Stimulated activated CD4-positive, alpha-beta T cell treated with anti-CD3 and anti-CD28 coated beads, Interleukin-1b, Interleukin-23, amount 100 ng/mL, for 48 hours (primary cell): Measurements from ENCODE around the gene RFWD3.
A peak's percentile ranks its signal among the peaks of the same experiment; 100 is the strongest.
"Not testable (repeated sequence)": the region's sequence is repeated elsewhere in the genome, so short reads cannot be mapped to it uniquely, and the experiment has no call there.

Experiments used
- DNase-seq: peaks from one replicate; pipeline ENCODE4 v3.0.0-alpha.2; 2020

The RFWD3 gene, protein sequence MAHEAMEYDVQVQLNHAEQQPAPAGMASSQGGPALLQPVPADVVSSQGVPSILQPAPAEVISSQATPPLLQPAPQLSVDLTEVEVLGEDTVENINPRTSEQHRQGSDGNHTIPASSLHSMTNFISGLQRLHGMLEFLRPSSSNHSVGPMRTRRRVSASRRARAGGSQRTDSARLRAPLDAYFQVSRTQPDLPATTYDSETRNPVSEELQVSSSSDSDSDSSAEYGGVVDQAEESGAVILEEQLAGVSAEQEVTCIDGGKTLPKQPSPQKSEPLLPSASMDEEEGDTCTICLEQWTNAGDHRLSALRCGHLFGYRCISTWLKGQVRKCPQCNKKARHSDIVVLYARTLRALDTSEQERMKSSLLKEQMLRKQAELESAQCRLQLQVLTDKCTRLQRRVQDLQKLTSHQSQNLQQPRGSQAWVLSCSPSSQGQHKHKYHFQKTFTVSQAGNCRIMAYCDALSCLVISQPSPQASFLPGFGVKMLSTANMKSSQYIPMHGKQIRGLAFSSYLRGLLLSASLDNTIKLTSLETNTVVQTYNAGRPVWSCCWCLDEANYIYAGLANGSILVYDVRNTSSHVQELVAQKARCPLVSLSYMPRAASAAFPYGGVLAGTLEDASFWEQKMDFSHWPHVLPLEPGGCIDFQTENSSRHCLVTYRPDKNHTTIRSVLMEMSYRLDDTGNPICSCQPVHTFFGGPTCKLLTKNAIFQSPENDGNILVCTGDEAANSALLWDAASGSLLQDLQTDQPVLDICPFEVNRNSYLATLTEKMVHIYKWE

DNA sequence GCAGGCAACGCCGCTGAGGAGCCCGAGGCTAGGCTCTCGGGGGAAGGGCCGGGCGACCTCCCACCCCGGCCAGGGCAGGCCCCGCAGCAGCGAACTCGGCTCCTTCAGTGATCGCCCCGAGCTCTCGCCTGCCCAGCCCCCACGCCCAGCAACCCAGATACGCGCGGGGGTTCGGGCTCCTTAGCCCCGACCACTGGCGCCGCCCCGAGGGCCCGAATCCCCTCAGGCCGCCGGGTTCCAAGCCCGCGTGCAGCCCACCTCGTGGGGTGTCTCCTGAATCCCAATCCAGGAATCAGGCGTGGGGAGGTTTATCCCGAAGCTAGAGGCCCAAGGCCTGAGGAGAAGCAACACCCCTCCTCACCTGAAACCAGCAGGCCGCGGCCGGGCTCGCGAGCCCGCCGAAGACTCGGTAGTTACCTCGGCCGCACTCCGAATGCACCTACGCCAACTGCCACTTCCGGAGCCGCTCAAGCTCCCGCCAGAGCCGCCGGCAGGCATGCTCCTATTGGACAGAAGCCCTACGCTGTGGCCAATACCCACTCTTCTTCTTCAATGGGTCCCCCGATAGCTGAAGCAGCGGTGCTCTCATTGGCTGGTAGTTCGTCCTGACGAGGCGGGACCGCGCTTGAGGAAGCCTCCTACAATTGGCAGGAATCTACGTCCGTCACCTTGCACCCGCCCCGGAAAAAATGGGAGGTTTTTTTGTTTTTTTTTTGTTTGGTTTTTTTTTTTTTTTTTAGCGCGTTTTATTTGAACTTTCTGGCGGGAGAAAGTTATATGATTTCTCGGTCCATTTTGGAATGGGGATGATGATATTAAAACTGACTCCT is at the start of gene RFWD3:
RFWD3 (minus strand) TSS at position 453 of the 830 bp plus-strand sequence. CDS start 5,428 bp downstream, outside the sequence.
- peak; percentile 99 for DNase-seq

DNA sequence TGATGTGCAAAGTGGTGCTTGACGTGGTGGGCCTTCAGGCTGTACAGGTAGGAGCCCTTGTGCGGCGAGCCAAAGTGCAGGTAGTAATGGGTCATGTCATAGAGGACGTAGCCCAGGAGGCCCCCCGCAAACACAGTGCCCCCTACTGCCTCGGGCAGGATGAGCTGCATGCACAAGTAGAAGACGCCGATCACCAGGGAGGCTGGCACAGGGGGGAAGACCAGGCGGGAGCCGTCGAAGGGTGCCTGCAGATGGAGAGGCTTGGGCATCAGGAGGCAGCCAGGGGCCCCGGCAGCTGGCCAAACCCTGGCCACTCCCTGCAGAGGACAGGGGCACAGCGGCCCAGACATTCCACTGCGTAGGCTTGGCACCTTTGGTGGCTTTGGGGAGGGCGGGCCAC is 49.7 kb upstream of the RFWD3 start:
- no peak for DNase-seq

DNA sequence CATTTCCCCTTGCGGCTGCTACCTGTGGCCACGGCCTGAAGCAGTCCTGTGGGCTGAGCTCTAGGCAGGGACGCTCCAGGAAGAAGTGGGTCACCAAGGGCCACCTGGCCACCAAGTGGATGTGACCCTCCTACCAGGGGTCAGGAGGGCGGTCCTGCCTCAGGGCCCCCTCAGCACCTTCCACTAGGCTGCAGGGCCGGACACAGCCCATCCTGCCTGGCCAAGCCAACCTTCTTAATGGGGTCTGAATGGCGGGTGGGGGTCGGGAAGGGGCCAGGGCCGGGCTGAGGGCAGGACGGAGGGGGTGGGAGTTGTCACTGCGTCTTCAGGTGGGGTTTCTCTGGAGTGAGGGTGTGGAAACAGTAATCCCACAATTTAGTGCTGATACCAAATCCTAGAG is 47.2 kb upstream of the RFWD3 start:
- DNase-seq, result no peak

DNA sequence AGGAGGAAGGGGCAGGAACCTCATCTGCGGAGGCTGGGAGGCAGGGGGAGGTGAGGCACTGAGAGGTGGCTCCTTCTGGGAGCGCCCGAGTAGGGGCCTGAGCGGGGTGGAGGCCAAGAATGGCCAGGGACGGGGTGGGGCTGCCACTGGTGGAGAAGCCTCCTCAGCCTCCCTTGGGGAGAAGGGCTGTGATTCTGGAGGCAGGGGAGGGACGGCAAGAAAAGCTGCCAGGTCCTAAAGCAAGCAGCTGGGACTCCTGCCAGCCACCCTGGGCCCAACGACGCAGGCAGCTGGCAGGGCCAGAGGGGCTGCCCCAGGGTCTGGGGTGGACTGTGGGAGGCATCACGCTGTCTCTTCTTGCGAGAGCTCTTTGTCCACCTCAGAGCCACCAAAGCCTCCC is 46.6 kb upstream of the RFWD3 start:
- no peak for DNase-seq

DNA sequence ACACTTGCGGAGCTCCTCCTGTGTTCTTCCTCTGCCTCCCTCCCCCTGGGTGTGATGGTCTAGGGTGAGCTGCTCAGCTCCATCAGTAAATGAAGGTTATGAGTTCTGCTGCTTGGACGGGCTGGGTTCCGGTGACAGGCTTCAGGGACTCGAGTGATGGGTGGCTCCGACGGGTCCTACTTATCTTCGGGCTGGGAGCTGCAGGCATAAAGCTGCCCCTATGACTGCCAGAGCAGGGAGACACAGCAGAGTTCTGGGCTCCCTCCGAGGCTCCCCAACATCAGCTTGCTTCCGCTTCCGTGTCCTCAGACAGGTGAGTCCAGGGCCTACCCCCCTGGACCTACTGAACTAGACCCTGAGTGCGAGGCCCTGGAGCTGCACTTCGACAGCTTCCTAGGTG is 45.3 kb upstream of the RFWD3 start:
- no peak for DNase-seq

DNA sequence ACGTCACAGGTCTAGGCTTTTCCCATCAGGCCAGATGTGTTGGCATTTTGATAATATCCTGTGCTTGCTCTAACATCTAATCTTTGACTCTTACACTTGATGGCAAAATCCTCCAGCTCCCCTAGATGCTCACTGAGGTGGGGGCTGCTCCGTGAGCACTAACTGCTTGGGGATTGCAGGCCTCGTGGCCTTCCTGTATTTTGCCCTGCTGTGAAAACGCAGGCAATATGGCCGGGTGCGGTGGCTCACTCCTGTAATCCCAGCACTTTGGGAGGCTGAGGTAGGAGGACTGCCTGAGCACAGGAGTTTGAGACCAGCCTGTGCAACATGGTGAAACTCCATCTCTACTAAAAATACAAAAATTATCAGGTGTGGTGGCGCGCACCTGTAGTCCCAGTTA is 43.7 kb upstream of the RFWD3 start:
- no peak for DNase-seq

DNA sequence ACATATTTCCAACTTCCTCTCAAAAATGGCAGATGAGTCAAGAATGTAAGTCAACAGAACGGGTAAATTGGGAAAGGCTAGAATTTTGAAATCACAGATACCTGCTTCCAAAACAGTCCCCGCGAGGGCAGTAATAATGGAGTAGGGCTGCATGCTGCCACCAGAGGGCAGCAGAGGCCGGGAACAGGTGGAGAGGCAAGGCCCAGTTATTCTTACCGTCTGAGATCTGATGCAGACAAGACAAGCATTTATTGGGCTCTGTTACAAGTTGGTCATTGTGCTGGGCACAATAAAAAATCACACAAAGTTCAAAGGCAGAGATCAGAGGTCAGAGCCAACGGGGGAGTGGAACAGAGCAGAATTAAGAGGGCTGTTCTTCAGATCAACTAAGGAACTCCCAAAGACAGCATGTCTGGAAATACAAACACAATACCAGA is 42.8 kb upstream of the RFWD3 start:
- DNase-seq, result peak; percentile 78

DNA sequence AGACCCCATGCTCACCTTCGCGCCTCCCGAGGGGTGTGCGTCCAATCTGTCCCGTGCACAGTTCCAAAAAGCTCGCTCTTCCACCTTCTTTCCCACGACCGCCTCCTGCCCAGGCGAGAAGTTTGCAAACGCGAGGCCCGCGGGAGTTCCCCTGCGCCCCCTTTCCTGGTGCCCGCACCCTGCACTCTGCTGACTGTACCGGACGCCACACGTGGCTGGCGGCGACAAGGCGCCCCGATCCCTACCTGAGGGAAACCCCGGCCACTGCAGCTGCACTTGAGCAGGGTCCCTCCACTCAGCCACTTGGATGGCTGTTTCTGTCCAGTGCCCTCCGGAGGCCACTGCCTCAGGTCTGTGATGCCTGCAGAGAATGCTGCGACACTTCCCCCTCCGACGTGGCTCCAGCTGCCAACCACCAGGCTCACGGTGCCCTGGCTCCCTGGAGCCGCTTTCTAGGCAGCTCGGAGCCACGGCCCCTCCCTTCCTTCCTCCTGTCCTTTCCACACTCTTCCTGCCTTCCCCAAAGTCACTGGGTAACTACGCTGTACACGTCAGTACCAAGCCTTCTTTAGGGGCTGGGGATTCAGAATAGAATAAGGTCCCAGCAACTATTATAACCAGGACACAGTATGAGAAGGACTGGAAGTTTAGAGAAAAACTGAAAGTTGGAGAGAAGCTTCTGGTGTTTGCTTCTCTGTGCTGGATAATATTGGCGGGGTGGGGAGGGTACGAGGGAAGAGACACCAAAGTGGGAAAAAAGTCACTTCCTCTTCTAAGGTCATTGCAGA is 34.0 kb upstream of the RFWD3 start, which contains the start of gene MLKL:
MLKL (minus strand) TSS at position 425 of the 788 bp plus-strand sequence. CDS start 5,105 bp downstream, outside the sequence.
- DNase-seq, result peak; percentile 66

DNA sequence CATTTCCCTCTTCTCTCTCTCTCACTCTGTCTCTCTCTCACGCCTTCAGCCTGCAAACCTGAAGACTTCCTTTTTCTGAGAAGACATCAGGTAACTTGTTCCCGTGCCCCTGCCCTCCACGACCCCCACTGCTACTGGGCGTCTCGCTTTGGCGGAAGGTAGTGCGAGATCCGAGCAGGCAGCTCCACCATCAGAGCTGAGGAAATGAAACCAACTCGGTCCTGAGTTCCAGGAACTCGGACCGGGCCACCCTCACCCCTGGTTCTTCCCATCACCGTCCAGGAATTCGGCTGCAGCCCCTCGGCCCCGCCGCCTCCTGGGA is 33.4 kb upstream of the RFWD3 start:
- no peak for DNase-seq

DNA sequence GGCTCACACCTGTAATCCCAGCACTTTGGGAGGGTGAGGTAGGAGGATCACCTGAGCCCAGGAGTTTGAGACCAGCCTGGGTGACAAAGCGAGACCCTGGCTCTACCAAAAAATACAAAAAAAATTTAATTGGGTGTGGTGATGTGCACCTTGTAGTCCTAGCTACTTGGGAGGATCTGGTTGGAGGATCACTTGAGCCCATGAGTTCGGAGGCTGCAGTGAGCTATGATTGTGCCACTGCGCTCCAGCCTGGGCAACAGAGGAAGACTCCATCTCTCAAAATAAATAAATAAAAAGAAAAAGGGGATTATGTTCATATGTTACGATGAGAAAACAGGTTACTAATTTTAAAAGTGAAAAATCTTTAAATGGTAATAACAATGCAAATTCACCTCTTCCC is 33.0 kb upstream of the RFWD3 start:
- no peak for DNase-seq

DNA sequence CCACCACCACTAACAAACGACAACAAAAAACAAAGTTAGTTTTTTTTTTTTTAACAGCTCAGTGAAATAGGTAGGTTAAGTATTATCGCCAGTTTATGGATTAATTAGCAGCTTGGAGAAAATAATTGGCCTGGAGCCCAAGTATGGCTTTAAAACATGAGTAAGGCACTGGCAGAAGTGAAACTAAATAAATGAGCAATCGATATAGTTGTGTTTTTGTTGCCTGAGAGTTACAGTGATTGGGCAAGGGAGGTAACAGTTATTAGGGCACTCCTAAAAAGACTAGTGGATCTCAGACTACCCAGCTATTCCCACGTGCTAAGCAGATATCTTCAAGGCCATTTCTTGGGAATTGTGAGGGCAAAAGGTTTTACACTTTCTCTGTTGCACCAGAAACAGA is 31.5 kb upstream of the RFWD3 start:
- no peak for DNase-seq

DNA sequence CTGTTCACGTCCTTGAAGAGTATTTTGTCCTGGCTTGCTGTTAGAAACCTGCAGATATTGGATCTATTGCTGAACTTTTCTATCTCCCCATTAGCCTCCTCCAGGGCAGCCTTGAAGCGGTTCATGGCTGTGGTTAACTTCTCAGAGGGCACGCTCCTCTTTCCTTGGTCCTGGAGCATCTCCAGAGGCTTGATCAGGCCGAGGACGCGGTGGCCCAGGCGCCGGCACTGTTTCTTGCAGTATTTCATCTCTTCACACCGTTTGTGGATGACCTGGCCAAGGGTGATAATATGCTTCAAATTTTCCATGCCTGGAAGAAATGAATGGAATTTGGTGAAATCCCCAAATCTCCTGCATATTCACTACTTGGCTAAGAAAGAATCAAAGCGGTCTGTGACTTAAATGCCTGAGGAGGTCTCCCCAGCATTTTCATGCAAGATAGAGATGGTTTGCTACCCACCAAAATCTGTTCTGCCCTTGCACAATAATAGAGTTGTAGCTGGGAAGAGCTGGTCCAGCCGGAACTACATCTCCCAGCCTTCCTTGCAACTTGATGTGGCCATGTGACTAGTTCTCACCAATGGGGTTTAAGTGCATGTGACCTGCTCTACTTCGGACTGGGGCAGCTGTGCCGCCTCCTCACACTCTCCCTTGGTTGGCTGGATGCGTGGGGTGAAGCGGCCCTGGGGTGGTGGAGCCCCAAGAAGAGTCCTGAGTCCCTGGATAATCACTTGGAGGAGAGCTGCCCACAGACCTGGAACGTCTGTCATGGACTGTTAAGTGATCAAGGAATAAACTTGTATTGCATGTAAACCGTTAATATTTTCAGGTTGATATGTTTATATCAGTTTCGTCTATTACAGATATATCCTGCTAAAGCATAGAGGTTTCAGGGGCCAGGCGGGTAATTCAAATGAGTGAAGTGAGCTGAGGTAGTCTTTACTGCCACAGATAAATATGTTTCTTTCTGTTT is 29.1 kb upstream of the RFWD3 start:
- peak; percentile 52 for DNase-seq

DNA sequence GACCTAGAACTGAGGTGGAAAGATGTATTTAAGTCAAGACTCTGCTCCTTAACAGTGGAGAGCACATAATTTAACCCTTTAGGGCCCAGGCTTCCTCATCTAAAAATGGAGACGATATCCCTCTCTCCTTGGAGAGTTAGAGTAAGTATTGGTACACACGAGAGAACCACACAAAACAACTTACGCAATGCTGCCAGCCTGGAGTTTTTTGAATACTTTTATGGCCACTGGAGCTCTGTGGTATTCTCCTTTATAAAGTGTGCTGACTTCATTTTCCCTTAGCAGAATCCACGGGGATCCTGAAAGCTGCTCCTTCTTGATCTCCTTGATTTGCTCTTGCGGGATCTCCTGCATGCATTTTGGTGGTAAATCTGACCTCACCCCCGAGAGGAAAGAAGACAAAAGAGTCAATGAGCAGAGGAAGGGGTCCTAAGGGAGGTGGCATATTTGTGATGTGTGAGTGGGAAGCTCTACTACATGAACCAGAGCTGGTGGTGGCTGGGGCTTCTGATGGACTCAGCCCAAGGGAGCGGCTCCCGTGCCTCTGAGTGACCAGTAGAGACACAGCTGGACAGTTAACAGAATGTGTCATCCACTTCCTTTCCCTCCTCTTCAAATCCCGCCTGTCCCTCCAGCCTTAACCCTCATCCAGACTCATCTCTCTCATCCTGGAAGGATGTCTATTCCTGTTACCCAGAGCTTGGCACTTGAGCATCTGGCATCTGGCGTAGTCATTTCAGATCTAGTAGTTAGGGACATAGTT is 24.6 kb upstream of the RFWD3 start:
- DNase-seq, result no peak

DNA sequence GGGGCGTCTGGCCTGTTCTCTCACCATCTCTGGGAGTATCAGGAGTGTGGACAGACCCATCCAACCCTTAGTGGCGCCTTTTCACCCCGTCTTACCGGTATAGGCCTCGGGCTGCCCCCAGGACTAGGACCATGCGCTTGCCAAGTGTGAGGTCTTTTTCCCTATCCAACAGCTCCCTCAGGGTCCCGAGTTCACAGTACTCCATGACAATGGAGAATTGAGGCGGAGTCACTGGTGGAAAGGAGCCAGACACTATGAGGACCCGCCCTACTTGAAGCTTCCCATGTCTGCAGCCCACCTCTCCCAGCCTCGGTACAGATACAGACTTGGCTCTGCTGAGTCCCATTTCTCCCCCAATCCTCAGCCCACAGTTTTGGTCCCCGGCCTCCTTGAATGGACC is 15.9 kb upstream of the RFWD3 start:
- DNase-seq, result no peak

DNA sequence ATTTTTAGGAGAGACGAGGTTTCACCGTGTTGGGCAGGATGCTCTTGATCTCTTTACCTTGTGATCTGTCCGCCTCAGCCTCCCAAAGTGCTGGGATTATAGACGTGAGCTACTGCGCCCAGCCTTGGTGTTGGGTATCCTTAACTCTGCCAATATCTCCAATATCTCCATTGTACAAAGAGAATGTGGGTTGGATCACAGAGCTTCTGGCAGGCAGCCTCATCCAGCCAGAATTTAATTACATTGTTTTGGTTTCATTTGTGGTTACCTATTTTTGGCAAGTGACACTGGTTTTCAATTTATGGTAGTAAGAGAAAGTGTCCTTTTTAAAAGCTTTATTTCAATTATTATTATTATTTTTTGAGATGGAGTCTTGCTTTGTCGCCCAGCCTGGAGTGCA is 14.0 kb upstream of the RFWD3 start:
- no peak for DNase-seq

DNA sequence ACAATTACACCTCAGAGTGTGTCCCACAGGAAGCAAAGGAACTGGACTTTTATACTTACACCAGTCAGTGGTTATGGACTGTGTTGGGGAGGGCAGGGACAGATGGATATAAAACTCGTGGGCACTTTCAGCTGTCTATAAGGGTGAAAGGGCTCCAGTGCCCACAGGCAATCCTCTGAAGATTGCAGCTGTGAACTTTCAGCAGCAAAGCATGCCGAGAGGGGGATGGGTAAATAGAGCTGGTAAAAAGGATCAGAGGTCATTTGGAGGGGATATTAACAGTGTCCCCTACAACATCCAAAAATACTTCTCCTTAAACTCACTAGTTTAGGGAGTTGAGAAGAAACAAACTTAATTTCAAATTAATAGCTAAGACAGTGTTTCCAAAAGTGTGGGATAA is 13.3 kb upstream of the RFWD3 start:
- DNase-seq, result no peak

DNA sequence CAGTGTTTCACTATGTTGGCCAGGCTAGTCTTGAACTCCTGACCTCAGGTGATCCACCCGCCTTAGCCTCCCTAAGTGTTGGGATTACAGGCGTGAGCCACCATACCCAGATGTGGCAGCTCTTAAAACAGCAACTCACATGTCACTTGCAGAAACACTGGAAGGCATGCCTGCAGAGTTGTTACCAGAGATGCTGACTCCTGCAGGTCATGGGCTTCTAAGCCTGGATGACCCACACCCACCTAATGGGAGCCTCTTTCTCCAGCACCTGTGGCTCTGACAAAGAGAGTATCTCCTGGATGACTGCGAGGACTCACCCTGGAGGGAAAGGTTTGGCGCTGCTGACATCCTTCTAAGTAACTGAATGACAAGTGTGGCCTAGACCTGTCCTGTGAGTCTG is 11.2 kb upstream of the RFWD3 start:
- no peak for DNase-seq

DNA sequence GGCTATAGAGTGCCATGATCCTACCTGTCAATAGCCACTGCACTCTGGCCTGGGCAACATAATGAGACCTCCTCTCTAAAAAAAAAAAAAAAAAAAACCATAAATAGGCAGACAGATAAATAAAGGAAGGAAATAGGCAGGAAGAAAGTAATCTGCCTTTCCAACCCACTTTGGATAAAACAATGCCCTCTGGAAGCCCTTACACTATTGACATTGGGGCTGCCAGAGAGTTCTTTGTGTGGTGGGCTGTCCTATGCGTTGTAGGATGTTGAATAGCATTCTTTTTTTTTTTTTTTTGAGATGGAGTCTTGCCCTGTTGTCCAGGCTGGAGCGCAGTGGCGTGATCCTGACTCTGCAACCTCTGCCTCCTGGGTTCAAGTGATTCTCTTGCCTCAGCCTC is 7.2 kb upstream of the RFWD3 start:
- DNase-seq, result no peak

DNA sequence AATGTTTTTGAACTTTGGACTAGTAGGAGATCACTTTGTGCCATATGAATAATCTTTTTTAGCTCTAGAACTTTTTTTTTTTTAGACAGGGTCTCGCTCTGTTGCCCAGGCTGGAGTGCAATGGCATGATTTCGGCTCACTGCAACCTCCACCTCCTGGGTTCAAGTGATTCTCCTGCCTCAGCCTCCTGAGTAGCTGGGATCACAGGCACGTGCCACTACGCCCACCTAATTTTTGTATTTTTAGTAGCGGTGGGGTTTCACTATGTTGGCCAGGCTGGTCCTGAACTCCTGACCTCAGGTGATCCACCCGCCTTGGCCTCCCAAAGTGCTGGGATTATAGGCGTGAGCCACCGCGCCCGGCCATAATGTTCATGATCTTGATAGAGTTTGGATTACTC is 2.2 kb upstream of the RFWD3 start:
- DNase-seq, result not testable (repeated sequence)

DNA sequence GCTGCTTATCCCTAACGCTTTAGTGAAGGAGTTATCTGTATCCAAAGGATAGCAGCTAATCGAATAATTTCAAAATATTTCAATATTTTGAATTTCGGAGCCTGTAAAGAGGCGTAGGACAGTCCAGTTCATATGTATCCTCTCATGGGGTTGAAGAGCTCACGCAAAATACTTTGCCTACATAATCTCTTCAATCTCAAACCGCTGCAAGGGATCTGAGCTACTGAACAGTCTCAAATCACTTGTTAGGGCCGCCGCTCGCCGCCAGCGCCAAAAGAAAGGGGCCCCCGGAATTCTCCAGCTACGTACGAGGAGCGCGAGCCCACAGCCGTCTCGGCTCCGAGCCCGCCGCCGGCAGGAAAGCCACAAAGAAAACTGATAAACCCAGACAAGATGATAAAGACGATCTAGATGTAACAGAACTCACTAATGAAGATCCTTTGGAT is 601 bp upstream of the RFWD3 start:
- peak; percentile 31 for DNase-seq
